ENCODE results near the gene CHST11.

CHST11 gene

DNA sequence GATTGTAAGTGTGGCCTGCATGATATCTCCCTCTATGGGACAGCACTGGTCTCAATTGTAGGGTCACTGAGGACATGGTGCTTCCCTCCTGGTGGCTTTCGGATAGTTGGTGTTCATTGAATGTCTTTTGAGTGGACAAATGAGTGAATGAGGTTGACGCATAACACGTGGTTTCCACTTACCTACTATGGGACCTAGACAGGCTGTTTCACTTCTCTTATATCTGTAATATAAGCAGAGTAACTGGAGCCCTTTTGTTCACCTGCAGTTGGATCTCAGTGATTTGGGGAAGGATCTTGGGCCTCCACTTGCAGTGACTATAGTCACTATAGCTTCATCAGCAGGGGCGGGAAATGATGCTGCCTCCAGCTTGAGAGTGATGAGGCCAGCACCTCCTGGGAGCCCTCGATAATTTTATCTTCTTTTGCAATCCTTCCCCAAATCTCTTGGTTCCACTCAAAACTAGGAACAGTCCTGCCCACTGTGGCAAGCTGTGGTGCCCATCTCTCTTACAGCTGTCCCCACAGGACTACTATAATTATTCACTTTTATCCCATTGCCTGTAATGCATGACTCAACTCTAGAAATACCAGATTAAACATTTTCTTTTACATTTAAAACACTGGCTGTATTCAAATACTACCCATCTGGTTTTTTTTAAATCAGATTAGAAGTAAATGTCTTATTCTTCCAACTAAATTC lies 242.9 kb downstream of the CHST11 start:
- peak; percentile 82 for DNase-seq (ENCODE audit: low spot score)

DNA sequence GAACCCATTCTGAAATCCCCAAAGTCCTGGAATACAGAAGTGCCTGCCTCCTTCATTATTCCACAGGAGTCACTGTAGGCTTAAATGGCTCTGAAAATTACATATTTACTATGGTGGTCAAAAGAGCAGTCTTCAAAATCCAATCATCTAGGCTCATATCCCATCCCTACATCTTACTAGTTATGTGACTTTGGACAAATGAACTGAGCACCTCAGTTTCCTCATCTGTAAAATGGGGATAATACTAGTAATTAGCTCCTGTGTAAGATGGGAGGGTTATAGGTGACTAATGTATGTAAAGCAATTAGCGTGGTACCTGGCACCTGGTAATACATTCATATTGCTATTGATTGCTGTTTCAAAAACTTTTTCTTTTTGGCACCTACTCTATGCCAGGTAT lies 243.6 kb downstream of the CHST11 start:
- DNase-seq (ENCODE audit: low spot score), result no peak

DNA sequence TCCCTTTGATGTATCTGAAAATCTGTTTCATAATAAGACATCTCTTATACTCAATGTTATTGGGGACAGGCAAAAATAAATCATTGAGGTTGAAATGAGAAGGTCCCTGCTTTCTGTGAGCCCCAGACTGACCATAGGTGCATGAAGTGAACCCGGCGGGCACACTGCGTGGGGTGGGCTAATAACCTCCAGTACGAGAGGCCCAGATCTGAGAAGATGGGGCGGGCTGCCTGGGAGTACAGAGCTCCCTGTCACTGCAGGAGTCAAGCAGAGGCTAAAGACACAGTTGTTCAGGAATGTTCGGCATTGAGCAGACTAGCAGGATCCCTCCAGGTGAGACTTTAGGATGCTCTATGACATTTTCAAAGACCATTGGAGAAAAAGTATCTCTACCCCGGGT lies 244.6 kb downstream of the CHST11 start:
- no peak for DNase-seq (ENCODE audit: low spot score)

DNA sequence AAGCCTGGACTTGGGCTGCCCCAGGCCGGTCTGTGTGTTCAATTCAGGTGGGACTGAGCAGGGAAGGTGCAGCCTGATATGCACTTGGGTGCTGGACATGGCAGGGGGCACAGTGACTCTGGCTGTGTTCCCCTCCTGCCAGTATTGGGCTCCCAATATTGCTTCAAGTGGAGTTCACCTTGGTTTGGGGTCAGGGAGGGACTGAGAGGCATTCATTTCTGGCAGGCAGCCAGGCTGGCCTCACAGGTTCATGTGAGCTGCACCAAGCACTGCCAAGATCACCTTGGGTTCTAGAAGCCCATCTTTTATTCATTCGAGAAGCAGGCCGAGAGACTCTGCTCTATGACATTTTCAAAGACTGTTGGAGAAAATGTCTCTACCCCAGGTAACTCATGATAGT lies 245.0 kb downstream of the CHST11 start:
- DNase-seq (ENCODE audit: low spot score), result no peak

DNA sequence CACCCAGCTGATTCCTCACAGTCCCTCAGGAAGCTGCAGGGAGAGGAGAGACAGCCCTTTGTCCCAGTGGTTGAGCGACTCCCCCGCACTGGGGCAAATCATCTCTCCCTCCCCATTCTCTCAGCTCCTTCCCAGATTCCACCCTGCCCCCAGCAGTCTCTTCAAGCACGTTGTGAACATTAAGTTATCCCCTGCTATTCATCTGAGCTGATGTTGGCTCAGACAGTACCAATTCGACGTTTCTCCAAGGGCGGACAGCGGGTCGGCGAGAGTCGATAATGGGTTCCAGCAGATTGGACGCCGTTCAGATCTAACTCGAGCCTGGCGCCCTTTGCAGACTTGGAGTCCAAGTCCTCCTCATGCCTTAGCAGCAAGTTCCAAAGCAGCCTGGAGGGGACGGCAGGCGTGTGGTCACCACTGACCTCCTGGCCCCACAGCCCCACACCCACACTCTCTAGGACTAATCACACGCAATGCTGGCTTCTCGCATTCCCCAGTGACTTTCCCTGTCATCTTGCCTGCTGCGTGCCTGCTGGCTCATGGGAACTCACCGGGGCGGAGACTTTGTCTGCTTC lies 245.9 kb downstream of the CHST11 start:
- DNase-seq (ENCODE audit: low spot score), result no peak

DNA sequence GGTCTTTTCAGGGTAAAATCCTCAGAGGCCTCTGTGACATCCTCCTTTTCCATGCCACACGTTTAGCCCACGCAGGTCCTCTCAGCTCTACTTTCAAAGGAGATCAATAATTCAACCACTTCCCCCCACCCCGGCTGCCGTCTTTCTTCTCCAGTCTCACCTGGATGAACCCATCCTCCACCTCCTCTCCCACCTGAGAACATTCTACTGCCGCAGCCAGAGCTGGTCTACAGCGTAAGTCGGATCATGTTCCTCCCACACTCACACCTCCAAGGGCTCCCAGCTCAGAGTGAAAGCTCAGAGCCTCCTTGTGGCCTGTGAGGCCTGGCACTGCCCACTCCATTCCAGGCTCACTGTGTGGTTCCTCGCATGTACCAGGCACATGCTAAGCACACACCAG lies 246.6 kb downstream of the CHST11 start:
- no peak for DNase-seq (ENCODE audit: low spot score)

DNA sequence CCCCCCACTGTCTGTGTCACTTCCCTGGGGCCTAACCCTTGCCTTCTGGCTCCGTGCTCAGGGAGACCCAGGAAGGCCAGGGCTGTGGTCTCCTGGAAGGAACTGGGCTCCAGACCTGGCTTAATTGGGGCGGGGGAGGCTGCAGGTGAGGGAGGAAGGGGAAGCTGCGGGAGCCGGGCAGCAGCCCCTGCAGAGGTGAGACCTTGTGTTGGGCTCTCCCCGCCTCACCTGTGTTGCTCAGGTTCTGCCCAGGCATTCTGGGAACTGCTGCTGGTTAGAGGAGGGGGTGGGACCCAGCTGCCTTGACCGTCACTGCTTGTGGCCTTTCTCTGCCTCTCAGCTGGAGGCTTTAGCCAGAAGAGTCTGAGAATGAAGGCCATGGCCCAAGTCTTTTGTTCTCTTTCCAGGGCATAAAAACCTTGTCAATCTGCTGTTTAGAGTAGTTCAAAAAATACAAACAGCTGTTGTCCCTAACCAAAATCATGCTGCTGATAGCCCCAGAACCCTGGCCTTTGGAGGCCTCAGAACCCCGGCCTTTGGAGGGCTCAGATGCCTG lies 247.6 kb downstream of the CHST11 start:
- DNase-seq (ENCODE audit: low spot score), result no peak

DNA sequence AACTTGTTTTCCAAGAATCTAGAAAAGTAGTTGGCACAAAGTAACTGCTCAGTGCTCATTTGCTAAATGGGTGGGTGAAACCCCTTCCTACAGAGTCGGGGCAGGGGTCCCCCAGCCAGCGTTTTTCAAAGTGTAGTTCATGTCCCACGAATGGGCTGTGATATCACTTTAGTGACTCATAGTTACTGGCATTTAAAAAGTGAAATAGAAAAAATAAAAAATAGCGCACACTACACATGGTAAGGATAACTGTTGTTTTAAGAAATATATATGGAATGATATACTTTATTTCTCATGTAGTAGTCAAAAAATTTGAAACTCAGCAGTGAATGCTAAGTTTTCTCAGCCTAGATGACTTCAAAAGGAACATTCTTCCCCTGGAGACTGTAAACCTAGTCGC lies 250.4 kb downstream of the CHST11 start:
- DNase-seq (ENCODE audit: low spot score), result no peak

DNA sequence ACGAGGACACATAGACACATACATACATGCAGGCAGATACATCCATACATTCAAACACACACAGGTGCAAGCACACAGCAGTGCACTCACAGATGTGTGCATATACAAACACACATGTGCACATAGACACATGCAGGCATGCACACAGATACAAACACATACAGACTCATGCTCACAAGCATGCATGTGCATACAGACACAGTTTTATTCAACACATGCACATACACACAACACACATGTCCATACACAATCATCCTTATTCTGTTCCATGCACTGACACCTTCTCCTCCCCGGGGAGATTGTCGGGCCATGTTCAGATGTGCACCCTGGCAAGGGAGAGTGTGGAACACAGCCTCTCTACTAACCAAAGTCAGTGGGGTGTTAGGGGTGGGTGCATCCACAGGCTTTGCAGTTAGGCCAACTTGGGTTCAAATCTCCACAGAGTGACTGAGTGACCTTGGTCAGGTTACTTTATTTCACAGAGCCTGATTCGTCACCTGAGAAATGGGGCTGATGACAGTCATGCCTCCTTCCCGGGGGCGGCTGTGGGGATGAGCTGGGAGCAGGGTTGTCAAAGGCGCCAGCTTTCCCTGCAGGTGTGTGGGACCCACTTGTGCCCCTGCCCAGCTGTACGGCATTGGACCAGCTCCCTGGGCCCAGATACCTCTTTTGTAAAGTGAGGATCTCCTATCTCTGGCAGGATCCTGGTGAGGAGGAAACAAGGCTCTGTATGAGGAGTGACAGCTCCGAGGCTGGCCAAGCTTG lies 251.2 kb downstream of the CHST11 start:
- DNase-seq (ENCODE audit: low spot score), result no peak

DNA sequence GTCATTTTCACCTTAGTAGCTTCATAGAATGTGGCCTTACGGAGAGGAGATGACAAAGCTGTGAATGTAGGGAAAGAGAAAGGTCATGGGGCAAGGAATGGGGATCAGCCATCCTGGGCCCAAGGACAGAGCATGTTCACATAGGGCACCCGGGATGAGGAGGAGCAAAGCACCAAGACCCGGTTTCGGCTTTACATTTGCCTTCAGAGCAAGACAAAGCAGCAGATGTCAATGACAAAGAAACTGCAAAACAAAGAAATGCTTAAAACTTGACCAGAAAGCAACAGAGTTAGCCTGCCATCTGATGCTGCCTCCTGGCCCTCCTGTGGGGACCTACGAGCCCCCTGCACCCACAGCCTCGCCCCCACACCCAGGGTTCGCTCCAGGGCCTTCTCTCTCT lies 252.1 kb downstream of the CHST11 start:
- DNase-seq (ENCODE audit: low spot score), result no peak

DNA sequence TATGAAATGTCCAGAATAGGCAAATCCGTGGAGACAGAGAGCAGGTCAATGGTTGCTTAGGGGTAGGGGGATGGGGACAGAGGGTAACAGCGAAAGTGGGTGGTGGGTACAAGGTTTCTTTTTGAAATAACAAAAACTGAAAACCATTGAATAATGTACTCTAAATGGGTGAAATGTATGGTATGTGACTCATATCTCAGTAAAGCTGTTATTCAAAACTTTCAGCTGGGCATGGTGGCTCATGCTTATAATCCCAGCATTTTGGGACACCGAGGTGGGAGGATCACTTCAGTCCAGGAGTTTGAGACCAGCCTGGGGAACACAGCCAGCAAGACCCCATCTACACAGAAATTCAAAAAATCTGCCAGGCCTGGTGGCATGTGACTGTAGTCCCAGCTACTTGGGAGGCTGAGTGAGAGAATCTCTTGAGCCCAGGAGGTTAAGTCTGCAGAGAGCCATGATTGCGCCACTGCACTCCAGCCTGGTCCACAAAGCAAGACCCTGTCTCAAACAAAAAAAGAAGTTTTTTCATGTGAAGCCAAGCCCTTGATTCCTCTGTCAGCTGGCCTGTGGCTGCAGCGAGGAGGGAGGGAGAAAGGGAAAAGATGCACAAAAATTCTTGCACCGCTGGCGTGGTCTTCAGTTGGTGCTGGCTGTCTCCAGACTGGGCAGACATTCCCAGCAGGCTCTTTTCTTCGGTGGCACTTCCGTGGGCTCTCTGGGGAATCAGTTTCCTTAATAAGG lies 253.1 kb downstream of the CHST11 start:
- no peak for DNase-seq (ENCODE audit: low spot score)

DNA sequence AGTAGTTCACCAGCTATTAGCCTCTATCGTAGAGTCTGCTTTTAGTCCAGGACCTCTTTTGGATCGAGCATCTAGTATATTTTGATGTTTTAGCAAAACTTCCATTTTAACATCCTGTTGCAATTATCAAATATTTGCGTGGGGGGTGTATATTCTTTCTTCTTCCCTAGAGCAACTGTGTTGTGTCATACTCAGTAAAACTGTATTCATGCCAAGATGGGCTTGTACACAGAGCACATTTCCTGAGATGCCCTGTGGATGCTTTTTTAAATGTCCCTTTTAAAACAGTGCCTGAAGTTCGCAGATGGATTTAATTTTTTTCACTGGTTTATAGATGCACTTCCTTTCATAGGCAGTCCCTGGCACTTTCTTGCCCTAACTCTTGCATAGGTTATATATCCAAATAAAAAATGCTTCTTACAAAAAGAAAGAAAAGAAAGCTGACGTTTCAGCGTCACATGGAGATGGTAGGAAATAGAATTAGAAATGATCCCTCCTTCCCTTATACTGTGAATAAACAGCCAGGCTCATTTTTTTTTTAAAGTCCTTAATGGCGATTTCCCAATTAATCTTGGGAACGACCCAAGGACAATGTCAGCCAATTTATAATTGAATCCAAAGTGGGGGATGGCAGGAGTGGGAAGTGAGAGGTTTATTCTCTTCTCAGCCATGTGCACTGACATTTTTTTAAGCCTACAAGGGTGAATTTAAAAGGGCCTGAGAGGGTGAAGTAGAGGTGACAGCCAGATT lies 254.4 kb downstream of the CHST11 start:
- peak; percentile 54 for DNase-seq (ENCODE audit: low spot score)

DNA sequence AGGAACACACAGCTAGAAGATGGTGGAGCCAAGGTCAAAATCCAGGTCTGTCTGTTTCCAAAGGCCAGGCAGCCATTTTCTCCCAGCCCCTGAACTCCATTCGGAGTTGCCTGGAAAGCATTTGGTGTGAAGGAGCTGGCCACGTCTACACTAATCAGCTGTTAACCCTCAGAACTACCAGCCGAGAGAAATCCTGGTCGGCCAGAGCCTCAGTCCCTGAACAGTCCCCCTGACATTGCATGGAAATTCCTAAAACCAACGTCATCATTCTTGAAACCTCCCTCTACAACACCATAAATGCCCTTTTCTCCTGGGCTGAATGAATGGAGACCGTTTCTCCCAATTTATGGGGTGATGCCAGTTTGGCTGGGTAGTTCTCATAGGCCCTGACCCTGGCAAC lies 255.7 kb downstream of the CHST11 start:
- DNase-seq (ENCODE audit: low spot score), result no peak

DNA sequence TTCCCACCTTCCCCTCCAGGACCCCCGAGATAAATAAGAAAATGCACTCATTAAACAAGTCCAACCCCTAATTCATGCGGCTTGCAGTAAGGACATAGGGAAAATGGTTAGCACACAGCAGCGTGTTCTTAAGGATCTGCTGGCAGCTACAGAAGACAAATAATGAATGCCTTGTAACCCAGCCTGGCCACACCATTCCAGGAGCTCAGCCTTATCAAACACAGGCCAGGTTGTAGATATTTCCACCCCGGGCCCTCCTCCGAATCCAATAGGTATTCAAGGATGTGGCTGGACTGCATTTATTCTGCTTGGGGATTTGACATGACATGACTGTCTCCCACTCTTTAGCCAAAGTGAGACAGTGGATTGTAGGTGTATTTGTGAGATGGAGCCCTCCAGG lies 256.2 kb downstream of the CHST11 start:
- DNase-seq (ENCODE audit: low spot score), result no peak

DNA sequence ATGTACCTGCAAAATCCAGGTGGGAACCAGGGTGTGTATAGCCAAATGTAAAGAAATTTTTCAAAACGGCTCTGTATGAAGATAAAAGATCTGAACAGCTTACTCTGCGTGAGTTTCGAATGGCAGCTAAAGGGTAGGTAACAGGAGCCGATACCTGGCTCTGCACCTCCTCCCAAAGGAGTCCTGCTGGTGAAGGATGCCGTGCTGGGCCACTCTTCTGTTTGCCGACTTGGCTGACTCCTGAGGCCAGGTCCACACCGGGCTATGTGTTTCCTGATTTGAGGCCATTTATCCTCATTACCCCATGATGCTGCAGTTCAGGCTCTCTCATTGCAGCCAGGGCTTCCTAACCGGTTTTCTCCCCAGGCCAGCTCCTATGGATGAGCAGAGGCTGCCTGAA lies 256.7 kb downstream of the CHST11 start:
- DNase-seq (ENCODE audit: low spot score), result no peak

DNA sequence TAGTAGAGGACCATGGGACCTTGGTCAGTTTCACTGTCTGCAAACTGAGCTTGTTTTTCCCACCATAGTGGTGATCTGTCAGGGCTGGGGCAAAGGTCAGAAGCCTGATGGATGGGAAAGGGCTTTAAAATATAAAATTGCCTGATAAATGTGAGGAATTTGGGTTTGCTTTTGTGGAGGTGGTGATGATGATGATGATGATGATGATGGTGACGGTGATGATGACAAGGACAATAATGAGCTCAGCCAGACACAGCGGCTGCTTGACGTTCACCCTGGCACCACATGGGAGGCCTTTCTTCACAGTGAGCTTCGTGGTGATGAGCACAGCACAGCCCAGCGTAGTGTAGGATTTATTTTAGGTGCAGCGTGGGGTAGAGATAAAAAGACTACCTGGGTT lies 257.6 kb downstream of the CHST11 start:
- no peak for DNase-seq (ENCODE audit: low spot score)

DNA sequence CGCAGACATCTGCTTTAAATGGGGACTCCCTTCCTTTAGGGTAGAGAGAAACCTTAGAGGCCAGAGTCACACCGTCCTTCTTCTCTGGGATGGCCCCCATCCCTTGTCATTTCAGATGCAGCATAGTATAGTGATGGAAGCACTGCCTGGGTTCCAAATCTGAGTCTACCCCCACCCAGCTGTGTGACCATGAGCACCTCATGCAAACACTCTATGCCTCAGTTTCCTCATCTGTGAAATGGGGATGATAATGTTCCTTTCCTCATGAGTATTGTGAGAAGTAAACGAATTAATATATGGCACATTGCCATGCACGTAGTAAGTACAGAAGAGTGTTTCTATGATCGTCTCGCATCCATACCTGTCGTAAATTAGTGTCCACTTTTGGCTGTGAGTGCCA lies 259.4 kb downstream of the CHST11 start:
- DNase-seq (ENCODE audit: low spot score), result no peak

DNA sequence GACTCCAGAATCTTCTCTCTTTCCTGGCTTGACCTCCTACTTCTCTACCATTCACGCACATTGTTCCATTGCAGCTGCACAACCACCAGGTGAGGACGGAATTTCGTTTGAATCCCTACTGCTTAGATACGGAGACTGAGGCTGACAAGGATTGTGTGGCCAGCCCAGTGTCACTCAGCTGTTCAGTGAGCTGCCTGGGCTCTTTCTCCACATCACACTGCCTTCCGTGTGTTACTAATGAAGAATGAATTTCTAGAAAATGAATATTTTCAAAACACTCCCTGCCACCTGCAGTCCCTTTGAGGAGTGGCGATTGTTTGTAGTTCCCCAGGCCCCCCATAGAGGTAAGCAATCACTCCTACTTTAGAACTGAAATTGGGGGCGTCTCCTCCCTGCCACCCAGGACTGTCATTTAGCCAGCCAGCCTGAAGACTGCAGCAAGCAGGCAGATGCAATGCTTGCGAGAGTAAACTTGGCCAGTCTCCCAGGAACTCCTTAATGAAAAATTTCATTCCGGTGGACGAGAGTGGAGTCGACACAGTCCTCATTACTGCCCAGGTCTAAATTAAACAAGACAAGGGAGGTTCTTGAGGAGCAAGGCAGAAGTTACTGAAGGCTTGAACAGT lies 261.7 kb downstream of the CHST11 start:
- DNase-seq (ENCODE audit: low spot score), result no peak

DNA sequence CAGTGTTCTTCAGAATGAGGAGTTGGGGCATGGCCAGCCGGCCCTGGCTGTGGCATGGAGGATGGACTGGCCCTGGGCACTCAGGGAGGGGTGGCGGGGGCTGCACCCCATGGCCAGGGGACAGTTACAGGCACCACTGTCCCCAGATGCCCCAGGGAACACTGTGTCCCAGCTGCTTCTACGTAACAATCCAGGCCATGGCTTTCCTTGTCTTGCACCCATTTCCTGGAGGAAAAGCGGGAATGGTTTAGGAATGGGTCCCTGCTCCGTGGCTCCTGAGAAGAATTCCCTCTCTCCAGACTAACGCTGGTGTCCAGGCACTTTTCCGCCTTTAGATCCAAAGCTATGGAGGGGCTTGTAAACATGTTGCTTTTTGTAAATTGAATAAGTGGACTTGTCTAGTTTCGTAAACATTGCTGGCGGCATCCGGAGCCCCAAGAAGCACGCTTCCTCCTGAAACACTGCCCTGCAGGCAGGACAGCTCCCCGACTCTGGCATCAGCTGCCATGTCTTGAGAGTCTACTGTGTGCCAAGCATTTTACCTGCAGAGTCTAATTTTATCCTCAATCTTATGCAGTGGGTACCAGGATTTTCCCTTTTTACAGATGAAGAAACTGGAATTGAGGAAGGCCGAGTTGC lies 263.1 kb downstream of the CHST11 start:
- no peak for DNase-seq (ENCODE audit: low spot score)

DNA sequence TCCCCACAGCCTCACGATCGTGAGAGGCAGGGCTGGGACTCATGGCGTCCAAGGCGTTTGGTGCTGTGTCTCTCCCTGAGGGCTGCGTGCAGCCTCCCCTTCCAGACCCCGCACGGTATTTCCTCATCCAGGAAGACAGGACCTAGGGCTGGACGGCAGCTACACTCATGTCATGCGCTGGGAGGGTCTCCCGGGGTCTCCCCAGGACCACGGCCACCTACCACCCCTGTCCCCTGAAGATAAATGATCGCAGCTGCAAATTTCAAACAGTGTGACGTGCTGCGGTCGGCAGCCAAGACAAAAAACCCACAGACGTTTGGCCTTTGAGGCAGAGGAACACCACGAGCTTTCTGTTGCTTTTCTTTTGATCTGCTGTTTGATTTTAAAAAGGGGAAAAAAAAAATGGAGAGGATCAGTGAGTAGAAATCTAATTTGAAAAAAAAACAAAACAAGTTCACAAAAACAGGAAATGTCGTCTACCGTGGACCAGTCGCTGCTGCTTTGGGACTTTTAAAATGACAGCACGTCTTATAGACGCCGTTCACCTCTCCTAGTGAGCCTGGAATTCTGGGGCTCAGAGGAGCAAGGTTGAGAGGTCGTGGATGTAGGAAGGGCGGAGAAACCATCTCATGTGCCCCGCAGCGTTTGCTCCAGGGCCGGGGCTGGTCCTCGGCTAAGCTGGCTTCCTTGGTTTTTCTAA lies 263.7 kb downstream of the CHST11 start:
- no peak for DNase-seq (ENCODE audit: low spot score)
